ENCODE results near the gene ZNF775. TPM values are rescaled to one million over a fixed set of nuclear protein-coding genes. Genes with fewer than 3 reads are reported as not detected.

The ZNF775 gene
- total RNA-seq, 2 donors from 2014 or later = 11.0 to 11.3 TPM

DNA sequence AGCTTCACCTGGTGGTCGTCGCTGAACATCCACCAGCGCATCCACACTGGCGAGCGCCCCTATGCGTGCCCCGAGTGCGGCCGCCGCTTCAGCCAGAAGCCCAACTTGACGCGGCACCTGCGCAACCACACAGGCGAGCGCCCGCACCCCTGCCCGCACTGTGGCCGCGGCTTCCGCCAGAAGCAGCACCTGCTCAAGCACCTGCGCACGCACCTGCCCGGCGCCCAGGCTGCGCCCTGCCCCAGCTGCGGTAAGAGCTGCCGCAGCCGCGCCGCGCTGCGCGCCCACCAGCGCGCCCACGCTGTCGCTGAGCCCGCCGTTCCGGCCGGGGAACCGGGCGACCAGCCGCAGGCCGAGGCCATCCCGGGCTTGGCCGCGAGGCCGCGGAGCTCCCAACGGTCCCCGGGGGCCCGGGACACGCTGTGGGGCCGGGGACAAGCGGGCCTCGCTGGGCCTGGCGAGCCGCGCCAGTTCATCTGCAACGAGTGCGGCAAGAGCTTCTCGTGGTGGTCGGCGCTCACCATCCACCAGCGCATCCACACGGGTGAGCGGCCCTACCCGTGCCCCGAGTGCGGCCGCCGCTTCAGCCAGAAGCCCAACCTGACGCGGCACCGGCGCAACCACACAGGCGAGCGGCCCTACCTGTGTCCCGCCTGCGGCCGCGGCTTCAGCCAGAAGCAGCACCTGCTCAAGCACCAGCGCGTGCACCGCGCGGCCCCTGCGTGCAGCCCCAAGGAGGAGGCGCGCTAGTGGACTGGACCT is 18.4 kb downstream of the ZNF775 start:
- no peaks in the 10 kb centered on the region for H3K36me3 ChIP-seq
- no peaks in the 10 kb centered on the region for H3K27me3 ChIP-seq
- no peak for DNase-seq
- H3K9ac ChIP-seq (ENCODE audit: low read depth in 2 of 2, low read length in 2 of 2) = no peak overlapping the region
- H3K9me3 ChIP-seq = no peaks in the 10 kb centered on the region
- no peak overlapping the region for H3K27ac ChIP-seq
- H3K4me1 ChIP-seq = no peaks in the 10 kb centered on the region
- intact Hi-C loops (cut with DNase I) = no loop called here
- H3K4me3 ChIP-seq = no peak overlapping the region
- TF ChIP-seq, protein P1, sequence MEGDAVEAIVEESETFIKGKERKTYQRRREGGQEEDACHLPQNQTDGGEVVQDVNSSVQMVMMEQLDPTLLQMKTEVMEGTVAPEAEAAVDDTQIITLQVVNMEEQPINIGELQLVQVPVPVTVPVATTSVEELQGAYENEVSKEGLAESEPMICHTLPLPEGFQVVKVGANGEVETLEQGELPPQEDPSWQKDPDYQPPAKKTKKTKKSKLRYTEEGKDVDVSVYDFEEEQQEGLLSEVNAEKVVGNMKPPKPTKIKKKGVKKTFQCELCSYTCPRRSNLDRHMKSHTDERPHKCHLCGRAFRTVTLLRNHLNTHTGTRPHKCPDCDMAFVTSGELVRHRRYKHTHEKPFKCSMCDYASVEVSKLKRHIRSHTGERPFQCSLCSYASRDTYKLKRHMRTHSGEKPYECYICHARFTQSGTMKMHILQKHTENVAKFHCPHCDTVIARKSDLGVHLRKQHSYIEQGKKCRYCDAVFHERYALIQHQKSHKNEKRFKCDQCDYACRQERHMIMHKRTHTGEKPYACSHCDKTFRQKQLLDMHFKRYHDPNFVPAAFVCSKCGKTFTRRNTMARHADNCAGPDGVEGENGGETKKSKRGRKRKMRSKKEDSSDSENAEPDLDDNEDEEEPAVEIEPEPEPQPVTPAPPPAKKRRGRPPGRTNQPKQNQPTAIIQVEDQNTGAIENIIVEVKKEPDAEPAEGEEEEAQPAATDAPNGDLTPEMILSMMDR (IDR thresholded peaks at IDR 0.05) = no peak

DNA sequence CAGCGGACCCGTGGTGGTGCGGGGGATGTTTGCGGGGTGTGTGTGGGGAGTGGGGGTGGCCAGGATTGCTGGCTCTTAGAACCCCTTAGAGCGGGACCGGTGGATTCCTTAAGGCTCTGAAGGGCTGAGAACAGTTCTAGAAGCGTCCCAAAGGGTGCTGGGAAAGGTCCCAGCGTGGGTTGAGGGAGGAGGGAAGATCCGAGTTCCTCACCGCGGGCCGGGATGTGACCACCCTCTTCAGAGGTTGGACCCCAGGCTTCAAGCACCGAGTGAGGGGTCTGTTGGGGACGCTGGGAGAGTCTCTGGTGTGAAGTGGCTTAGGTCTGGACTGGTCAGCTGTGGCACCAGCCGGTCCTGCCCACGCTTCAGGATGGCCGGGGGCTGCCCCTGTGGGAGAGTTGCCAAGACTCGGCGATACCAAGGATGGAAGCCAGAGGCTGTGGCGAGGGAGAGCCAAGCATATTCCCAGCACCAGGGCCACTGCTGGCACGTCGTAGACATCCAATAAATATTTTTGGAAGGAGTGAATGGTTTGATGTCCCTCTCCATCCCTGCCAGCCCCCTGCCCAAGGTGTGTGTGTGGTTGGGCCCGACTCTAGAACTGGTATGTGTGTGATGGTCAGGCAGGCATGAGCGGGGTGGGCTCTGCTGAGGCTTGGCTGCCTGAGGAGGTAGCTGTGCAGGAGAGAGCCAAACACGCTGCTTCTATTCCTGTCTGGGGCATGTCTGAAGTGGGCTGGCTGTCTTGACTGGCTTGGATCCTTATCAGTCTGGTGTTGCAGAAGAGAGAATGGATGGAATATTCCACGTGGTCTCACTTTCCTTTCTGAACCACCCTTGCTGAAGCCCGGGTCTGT is 19.2 kb downstream of the ZNF775 start:
- no peak overlapping the region for H3K9ac ChIP-seq (ENCODE audit: low read depth in 2 of 2, low read length in 2 of 2)
- H3K4me3 ChIP-seq = no peak overlapping the region
- no peaks in the 10 kb centered on the region for H3K36me3 ChIP-seq
- H3K4me1 ChIP-seq = no peaks in the 10 kb centered on the region
- intact Hi-C loops (cut with DNase I) = no loop called here
- TF ChIP-seq, protein P1 (IDR thresholded peaks at IDR 0.05) = no peak
- no peak for DNase-seq
- no peak overlapping the region for H3K27ac ChIP-seq
- H3K27me3 ChIP-seq = no peaks in the 10 kb centered on the region
- H3K9me3 ChIP-seq = no peaks in the 10 kb centered on the region

DNA sequence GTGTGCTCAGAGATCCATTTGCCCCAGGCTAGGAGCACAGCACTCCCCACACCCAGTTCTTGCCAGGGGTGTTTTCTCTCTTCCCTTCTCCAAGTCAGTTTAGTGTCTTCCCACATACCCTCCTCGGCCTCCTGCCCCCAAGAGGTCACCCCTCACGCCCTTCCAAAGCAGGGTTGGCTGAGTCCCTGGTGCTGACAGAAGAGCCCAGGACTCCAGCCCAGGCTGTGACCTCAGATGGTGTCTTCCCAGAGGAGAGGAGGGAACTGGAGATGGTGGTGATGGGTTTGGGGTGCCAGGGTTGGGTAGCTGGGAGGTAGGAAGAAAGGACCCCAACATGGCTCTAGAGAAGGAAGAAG is 19.8 kb downstream of the ZNF775 start:
- Histone ChIP-seq H3K36me3 (no peaks in the 10 kb centered on the region), H3K4me3 (no peak overlapping the region), H3K9ac (ENCODE audit: low read depth in 2 of 2, low read length in 2 of 2) (no peak overlapping the region), H3K9me3 (no peaks in the 10 kb centered on the region), H3K27ac (no peak overlapping the region), H3K4me1 (peaks cover 4% of the 10 kb centered on the region), H3K27me3 (no peaks in the 10 kb centered on the region)
- TF ChIP-seq, protein P1 (IDR thresholded peaks at IDR 0.05) = no peak
- intact Hi-C loops (cut with DNase I) = no loop called here
- no peak for DNase-seq

DNA sequence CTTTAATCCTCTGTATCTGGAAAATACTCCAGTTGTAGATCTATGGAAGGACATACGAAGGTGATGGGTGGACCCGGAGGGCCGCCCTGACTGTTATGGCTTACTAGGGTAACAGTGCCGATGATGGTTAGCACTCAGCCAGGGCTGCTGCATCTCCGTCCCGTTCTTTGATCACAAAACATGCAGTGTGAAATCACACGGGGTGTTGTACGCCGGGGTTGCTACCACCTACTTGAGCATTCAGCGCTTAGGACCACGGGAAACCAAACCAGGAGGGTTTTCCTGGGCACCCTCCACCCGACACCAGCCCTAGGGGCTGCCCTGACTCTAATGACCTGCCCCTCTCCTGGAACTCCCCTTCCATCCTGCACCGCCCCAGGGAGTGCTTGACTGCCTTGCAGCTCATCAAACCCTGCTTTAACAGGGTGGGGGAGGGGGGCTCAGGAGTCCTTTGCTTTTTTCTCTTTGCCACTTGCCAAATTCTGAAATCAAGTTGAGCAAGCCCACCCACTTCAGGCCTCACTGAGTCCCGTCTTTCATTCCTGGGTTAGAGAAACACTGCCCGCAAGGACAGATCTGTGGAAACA is 20.4 kb downstream of the ZNF775 start:
- intact Hi-C loops (cut with DNase I) = no loop called here
- H3K27ac ChIP-seq = no peak overlapping the region
- TF ChIP-seq, protein P1 (IDR thresholded peaks at IDR 0.05) = no peak
- H3K4me3 ChIP-seq = no peak overlapping the region
- H3K9ac ChIP-seq (ENCODE audit: low read depth in 2 of 2, low read length in 2 of 2) = no peak overlapping the region
- H3K4me1 ChIP-seq = peaks cover 10% of the 10 kb centered on the region
- no peaks in the 10 kb centered on the region for H3K27me3 ChIP-seq
- H3K9me3 ChIP-seq = no peaks in the 10 kb centered on the region
- H3K36me3 ChIP-seq = no peaks in the 10 kb centered on the region
- no peak for DNase-seq

DNA sequence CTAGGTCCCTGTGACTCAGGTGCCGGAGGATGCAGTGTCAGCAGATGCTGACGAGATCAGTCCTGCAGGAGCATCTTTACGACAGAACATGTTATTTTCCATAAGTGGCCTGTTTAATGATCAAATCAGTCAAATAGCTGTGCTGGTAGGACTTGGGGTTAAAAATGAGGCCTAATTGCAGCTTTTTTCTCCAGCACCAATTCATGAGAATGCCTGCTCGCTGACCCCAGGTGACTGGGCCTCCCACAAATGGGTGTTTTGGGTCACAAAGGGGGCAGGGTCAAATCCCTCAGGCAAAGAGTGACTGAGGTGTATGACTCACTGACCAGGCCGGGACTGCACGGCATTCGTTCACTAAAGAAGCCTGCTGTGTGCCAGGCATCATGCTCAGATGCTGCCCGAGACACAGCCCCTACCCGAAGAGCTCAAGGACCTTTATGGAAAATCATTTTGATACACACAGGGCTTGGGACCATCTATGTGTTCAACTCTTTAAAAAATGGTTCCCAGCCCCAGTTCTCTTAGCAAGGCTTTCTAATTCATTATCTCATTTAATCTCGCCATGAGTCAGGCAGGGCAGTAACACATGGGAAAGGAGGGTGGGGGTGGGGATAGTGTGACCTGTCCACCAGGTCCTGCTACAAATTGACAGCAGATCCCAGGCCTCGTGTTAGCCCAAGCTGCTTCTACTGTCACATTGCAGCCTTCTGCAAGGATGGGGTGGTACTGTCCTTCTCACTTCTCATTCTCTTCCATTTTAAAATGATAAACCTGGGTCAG is 21.1 kb downstream of the ZNF775 start:
- Histone ChIP-seq H3K9me3 (no peaks in the 10 kb centered on the region), H3K27ac (no peak overlapping the region), H3K4me1 (peaks cover 10% of the 10 kb centered on the region), H3K27me3 (no peaks in the 10 kb centered on the region), H3K36me3 (no peaks in the 10 kb centered on the region), H3K9ac (ENCODE audit: low read depth in 2 of 2, low read length in 2 of 2) (no peak overlapping the region), H3K4me3 (no peak overlapping the region)
- TF ChIP-seq, protein P1 (IDR thresholded peaks at IDR 0.05) = no peak
- intact Hi-C loops (cut with DNase I) = no loop called here
- no peak for DNase-seq

All from colonic mucosa (tissue), 4 donors.